ENCODE measurements around the gene VNN1. TPM values are rescaled to one million over a fixed set of nuclear protein-coding genes. Genes with fewer than 3 reads are reported as not detected.

Gene VNN1
- polyA plus RNA-seq, 1 donor from 2014 or later = not detected

- Histone ChIP-seq H3K4me3 (ENCODE audit: low read length) (no peak overlapping the region), H3K9ac (ENCODE audit: low read length) (no peak overlapping the region), H3K9me3 (ENCODE audit: low read length) (no peaks in the 10 kb centered on the region), H2AFZ (ENCODE audit: low read depth, low read length) (no peak overlapping the region), H3K79me2 (replicated peaks; ENCODE audit: insufficient read depth, low read length) (no peaks in the 10 kb centered on the region), H3F3A (ENCODE audit: insufficient read depth, low read length, poor library complexity, severe bottlenecking) (no peaks in the 10 kb centered on the region), H3K27me3 (ENCODE audit: insufficient read depth, low read depth, low read length) (no peaks in the 10 kb centered on the region), H3K36me3 (ENCODE audit: insufficient read depth, low read length) (no peaks in the 10 kb centered on the region), H4K20me1 (ENCODE audit: insufficient read depth) (no peaks in the 10 kb centered on the region), H3K27ac (ENCODE audit: low read length) (no peak overlapping the region), H3K9me2 (ENCODE audit: insufficient read depth, low read length) (no peaks in the 10 kb centered on the region), H3K4me2 (ENCODE audit: low read length) (no peak overlapping the region)
- TF ChIP-seq POLR2AphosphoS5 (IDR thresholded peaks at IDR 0.05) (no peak), EP300 (conservative IDR thresholded peaks at IDR 0.05; ENCODE audit: poor library complexity, severe bottlenecking) (no peak), CTCF (IDR thresholded peaks at IDR 0.05; ENCODE audit: poor library complexity, severe bottlenecking) (no peak), MXI1 (conservative IDR thresholded peaks at IDR 0.05; ENCODE audit: poor library complexity, severe bottlenecking) (no peak), EZH2 (IDR thresholded peaks at IDR 0.05; ENCODE audit: borderline replicate concordance, insufficient read depth, low read length, poor library complexity, severe bottlenecking) (no peak), SMC3 (conservative IDR thresholded peaks at IDR 0.05; ENCODE audit: poor library complexity) (no peak), TAF1 (IDR thresholded peaks at IDR 0.05; ENCODE audit: low read depth) (no peak), RAD21 (conservative IDR thresholded peaks at IDR 0.05) (no peak), REST (IDR thresholded peaks at IDR 0.05; ENCODE audit: borderline replicate concordance) (no peak)
These were observed 18.1 kb downstream of the VNN1 start for GRCh38 chr6:132695773-132696172.

- H3K36me3 ChIP-seq (ENCODE audit: insufficient read depth, low read length) = no peaks in the 10 kb centered on the region
These were observed 20.4 kb downstream of the VNN1 start for GRCh38 chr6:132693478-132693877.

More at GRCh38 chr6:132693478-132693877, 20.4 kb downstream of the VNN1 start:
- Histone ChIP-seq H4K20me1 (ENCODE audit: insufficient read depth) (no peaks in the 10 kb centered on the region), H3K27me3 (ENCODE audit: insufficient read depth, low read depth, low read length) (no peaks in the 10 kb centered on the region), H3K79me2 (replicated peaks; ENCODE audit: insufficient read depth, low read length) (no peaks in the 10 kb centered on the region), H2AFZ (ENCODE audit: low read depth, low read length) (no peak overlapping the region), H3K4me3 (ENCODE audit: low read length) (no peak overlapping the region), H3K4me2 (ENCODE audit: low read length) (no peak overlapping the region), H3F3A (ENCODE audit: insufficient read depth, low read length, poor library complexity, severe bottlenecking) (no peaks in the 10 kb centered on the region), H3K9me3 (ENCODE audit: low read length) (no peaks in the 10 kb centered on the region), H3K9ac (ENCODE audit: low read length) (no peak overlapping the region), H3K27ac (ENCODE audit: low read length) (no peak overlapping the region), H3K9me2 (ENCODE audit: insufficient read depth, low read length) (no peaks in the 10 kb centered on the region)
- TF ChIP-seq TAF1 (IDR thresholded peaks at IDR 0.05; ENCODE audit: low read depth) (no peak), RAD21 (conservative IDR thresholded peaks at IDR 0.05) (no peak), EP300 (conservative IDR thresholded peaks at IDR 0.05; ENCODE audit: poor library complexity, severe bottlenecking) (no peak), CTCF (IDR thresholded peaks at IDR 0.05; ENCODE audit: poor library complexity, severe bottlenecking) (no peak), POLR2AphosphoS5 (IDR thresholded peaks at IDR 0.05) (no peak), EZH2 (IDR thresholded peaks at IDR 0.05; ENCODE audit: borderline replicate concordance, insufficient read depth, low read length, poor library complexity, severe bottlenecking) (no peak), SMC3 (conservative IDR thresholded peaks at IDR 0.05; ENCODE audit: poor library complexity) (no peak), MXI1 (conservative IDR thresholded peaks at IDR 0.05; ENCODE audit: poor library complexity, severe bottlenecking) (no peak), REST (IDR thresholded peaks at IDR 0.05; ENCODE audit: borderline replicate concordance) (no peak)
